Urinary bladder (tissue), 4 donors: ENCODE data around the gene RAF1. TPM values are rescaled to one million over a fixed set of nuclear protein-coding genes. Genes with fewer than 3 reads are reported as not detected.
"Not testable (repeated sequence)": the region's sequence is repeated elsewhere in the genome, so short reads cannot be mapped to it uniquely, and the experiment has no call there.

Experiments used
- DNase-seq: peaks from one replicate; pipeline ENCODE4 v3.0.0-alpha.2; 2015; ENCODE audit errors: extremely low spot score
- H3K27ac ChIP-seq: one replicate; pipeline ENCODE4 v1.5.1; 2013; ENCODE audit warnings: low read depth, mild to moderate bottlenecking, moderate library complexity
- H3K36me3 ChIP-seq: one replicate; pipeline ENCODE4 v1.6.1; 2013; ENCODE audit warnings: mild to moderate bottlenecking, moderate library complexity; ENCODE audit not compliant: insufficient read depth
- H3K4me1 ChIP-seq: one replicate; pipeline ENCODE4 v1.6.1; 2013; ENCODE audit warnings: mild to moderate bottlenecking, moderate library complexity; ENCODE audit not compliant: insufficient read depth
- H3K4me3 ChIP-seq: one replicate; pipeline ENCODE4 v1.5.1; 2013; ENCODE audit warnings: low read depth, low read length
- WGBS: extraction: QIAGEN DNeasy Blood & Tissue Kit; methylation state at CpG from one replicate; pipeline ENCODE4 v1.1.7; 2013; 5-methylcytosine and 5-hydroxymethylcytosine counted together
- polyA plus RNA-seq: library from polyadenylated mRNA; stranded (reverse); fragments of 200-250 nt; gene quantifications from one replicate; pipeline ENCODE4 v1.2.3, GENCODE V29; 2013
- total RNA-seq: library from RNA; depleted of rRNA; stranded (reverse); fragments of >200 nt; gene quantifications from one replicate; pipeline ENCODE4 v1.2.3, GENCODE V29; 2014
- donor health status: healthy with polysubstance abuse.
- donor health status: healthy.

Gene RAF1
- total and polyA plus RNA-seq, 2 donors = 69.5 to 107 TPM

DNA sequence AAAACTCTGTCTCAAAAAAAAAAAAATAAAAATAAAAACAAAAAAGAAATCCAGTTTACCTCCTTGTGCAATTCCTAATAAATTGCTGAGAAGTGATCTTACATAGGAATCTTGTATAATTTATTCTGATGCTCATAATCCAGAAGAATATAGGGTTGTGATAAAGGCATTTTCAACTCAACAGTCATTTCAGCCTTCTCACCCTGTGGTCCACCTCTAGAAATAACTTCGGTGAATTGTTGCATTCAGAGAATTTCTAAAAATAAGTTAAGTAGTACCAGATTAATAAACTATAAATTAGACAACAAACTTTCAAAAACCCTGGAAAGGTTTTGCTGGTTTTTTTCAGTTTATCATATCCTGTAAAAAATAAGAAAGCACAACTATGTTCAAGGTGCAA, 20.2 kb downstream of the RAF1 start:
- no peak for DNase-seq
- peaks cover 2% of the 10 kb centered on the region for H3K4me1 ChIP-seq
- no peaks in the 10 kb centered on the region for H3K36me3 ChIP-seq
- H3K4me3 ChIP-seq = no peak overlapping the region
- 1% methylated on average over 1 of the region's 1 CpG for whole genome bisulfite sequencing
- H3K27ac ChIP-seq = no peak overlapping the region

DNA sequence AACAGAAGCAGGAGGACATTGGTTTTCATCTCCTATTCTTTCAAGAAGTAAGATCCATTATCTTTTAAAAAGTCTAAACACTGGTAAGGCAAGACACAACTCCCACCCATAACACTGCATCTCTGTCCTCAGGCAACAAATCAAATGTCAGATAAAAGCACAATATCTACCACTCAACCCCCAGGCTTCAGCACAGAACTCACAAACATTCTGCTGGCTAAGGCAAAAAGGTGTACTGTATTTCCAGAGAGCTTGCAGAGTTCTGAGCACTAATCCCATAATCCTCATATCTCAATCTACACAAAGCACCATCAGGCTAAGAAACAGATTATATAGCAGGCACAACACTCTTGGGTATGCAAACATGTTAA, 20.9 kb downstream of the RAF1 start:
- H3K4me1 ChIP-seq = peaks cover 2% of the 10 kb centered on the region
- no peaks in the 10 kb centered on the region for H3K36me3 ChIP-seq
- no peak overlapping the region for H3K4me3 ChIP-seq
- H3K27ac ChIP-seq = no peak overlapping the region
- DNase-seq = no peak

DNA sequence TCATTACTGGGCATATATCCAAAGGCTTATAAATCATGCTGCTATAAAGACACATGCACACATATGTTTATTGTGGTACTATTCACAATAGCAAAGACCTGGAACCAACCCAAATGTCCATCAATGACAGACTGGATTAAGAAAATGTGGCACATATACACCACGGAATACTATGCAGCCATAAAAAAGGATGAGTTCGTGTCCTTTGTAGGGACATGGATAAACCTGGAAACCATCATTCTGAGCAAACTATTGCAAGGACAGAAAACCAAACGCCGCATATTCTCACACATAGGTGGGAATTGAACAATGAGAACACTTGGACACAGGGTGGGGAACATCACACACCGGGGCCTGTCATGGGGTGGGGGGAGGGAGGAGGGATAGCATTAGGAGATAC, 23.1 kb downstream of the RAF1 start:
- H3K4me1 ChIP-seq, H3K36me3 ChIP-seq, H3K27ac ChIP-seq, DNase-seq, H3K4me3 ChIP-seq: not testable (repeated sequence)
- WGBS = 95% methylated on average over 5 of the region's 5 CpGs

DNA sequence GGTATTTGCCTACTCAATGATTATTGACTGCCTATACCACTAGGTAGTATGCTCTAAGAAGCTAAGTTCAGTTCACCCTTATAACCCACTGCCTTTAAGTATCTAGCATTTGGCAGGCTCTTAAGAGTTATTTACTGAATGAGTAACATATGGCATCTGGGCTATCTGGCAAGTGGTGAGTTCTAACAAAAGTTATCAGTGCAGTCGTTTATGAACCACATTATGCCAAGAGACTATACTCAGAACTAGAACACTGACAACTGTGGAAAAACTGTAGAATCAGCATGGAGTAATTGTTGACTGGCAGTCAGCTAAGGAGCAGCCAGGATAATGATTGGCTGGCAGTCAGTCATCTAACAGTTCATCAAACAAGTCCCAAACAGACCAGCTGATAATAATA, 25.8 kb downstream of the RAF1 start:
- DNase-seq = no peak
- H3K36me3 ChIP-seq = no peaks in the 10 kb centered on the region
- H3K4me3 ChIP-seq = no peak overlapping the region
- H3K27ac ChIP-seq = no peak overlapping the region
- H3K4me1 ChIP-seq = no peaks in the 10 kb centered on the region
- WGBS = 11% methylated on average over 1 of the region's 1 CpG

DNA sequence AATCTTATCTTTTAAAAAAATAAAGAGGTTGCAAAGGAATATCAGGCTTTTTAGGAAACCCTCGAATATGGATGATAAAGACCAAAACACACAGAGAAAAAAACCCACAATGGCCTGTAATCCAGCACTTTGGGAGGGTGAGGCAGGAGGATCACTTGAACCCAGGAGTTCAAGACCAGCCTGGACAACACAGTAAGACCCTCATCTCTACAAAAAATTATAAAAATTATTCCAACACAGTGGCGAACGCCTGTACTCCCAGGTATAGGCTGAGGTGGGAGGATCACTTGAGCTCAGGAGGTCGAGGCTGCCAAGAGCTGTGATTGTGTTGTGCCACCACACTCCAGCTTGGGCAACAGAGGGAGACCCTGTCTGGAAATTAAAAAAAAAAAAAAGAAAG, 30.8 kb downstream of the RAF1 start:
- no peak for DNase-seq
- Histone ChIP-seq H3K4me1 (no peaks in the 10 kb centered on the region), H3K27ac (no peak overlapping the region), H3K4me3 (no peak overlapping the region), H3K36me3 (no peaks in the 10 kb centered on the region)
- 94% methylated on average over 4 of the region's 4 CpGs for WGBS

DNA sequence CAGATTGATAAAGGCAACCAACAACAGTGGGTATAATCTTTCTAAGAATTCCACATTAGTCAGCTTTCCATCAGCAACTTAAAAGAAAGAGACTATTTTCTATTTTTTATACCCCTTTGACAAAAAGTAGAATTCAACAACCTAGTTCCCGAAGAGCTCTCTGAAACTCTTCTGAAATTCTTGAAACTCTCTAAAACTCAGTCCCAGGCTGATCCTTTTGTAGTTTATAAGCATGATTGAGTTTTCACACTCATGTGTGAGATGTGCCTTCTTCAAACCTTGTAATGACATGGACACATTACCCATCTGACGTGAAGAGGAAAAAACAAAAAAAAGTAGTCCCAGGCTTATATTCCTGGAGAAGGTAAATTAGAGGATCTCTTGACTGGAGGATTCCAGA, 31.4 kb downstream of the RAF1 start:
- H3K4me3 ChIP-seq = no peak overlapping the region
- H3K36me3 ChIP-seq = no peaks in the 10 kb centered on the region
- DNase-seq = no peak
- 92% methylated on average over 2 of the region's 2 CpGs for WGBS
- no peaks in the 10 kb centered on the region for H3K4me1 ChIP-seq
- H3K27ac ChIP-seq = no peak overlapping the region

DNA sequence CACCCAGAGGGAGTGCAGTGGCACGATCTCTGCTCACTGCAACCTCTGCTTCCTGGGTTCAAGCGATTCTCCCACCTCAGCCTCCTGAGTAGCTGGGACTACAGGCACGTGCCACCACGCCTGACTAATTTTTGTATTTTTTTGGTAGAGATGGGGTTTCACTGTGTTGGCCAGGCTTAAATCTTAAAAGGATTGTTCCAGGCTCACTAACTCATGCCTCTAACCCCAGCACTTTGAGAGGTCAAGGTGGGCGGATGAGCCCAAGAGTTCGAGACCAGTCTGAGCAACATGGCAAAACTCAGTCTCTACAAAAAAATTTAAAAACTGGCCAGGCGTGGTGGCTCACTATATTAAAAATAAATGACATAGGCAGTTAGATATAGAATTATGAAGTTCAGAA, 33.1 kb downstream of the RAF1 start:
- WGBS = 95% methylated on average over 7 of the region's 7 CpGs
- DNase-seq, H3K27ac ChIP-seq, H3K36me3 ChIP-seq, H3K4me1 ChIP-seq, H3K4me3 ChIP-seq: not testable (repeated sequence)

DNA sequence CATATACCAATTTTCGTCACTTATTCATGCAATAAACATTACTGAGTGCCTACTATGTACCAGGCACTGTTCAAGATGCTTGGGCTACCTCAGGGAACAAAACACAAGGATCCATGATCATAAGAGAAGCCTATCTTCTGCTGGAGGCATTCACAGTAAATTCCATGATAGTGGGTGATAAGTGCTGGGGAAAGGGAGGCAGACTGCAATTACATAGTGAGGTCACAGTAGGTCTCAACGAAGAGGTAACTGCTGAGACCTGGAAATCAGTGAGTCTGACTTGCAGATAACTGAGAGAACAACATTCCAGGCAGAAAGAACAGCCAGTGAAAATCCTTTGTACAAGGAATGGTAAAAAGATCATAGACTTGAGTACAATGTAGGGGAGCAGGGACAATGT, 33.6 kb downstream of the RAF1 start:
- 79% methylated on average over 2 of the region's 2 CpGs for WGBS
- H3K27ac ChIP-seq = no peak overlapping the region

DNA sequence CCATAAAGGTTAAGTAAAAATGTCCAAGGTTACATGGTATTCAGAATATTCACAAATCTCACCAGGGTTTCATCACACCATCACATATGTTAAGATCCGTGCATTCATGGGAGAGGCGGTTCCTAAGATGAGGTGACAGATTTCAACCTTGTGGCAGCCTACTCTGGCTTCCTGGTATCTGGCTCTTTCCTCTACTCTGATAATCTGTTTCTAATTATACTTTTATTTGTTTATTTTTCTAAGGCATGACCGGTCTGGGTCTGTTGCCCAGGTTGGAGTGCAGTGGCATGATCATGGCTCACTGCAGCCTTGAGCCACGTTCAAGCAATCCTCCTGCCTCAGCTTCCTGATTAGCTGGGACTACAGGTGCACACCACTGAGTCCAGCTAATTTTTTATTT, 34.4 kb downstream of the RAF1 start:
- Histone ChIP-seq H3K4me1 (no peaks in the 10 kb centered on the region), H3K36me3 (no peaks in the 10 kb centered on the region), H3K27ac (no peak overlapping the region), H3K4me3 (no peak overlapping the region)
- 41% methylated on average over 4 of the region's 4 CpGs for WGBS
- DNase-seq = no peak

More for the DNA sequence above, 33.6 kb downstream of the RAF1 start:
- Histone ChIP-seq H3K36me3 (no peaks in the 10 kb centered on the region), H3K4me3 (no peak overlapping the region), H3K4me1 (no peaks in the 10 kb centered on the region)
- DNase-seq = no peak

DNA sequence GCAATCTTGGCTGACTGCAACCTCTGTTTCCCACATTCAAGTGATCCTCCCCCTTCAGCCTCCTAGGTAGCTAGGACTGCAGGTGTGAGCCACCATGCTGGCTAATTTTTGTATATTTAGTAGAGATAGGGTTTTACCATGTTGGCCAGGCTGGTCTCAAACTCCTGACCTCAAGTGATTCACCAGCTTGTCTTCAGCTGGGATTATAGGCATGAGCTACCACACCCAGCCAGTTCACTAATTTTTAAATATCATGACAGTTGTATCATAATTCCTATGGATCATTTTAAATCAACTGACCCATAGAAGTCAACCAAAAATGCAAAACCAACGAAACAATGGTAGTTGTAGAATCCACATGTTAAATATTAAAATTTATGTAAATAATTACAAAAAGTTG, 35.1 kb downstream of the RAF1 start:
- no peaks in the 10 kb centered on the region for H3K36me3 ChIP-seq
- H3K4me3 ChIP-seq = no peak overlapping the region
- no peaks in the 10 kb centered on the region for H3K4me1 ChIP-seq
- 84% methylated on average over 1 of the region's 1 CpG for WGBS
- no peak overlapping the region for H3K27ac ChIP-seq
- no peak for DNase-seq

DNA sequence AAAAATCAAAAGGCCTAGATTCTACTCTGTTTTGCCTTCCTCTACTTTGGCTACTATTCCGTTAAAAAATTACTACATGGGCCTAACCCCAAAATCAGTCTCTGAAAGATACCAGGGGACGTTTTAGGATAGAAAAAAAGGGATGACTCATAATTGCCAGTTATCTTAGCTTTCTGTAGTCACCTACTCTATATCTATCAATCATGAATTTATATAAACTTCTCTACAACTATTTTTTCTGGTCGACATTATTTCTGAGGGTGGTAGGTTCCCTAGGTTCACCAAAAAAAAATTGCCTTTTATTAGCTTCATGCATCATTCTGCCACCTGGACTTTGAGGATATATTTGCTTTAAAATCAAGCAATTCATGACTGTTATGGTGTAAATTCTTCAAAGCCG, 36.5 kb downstream of the RAF1 start:
- DNase-seq = no peak
- no peaks in the 10 kb centered on the region for H3K36me3 ChIP-seq
- no peaks in the 10 kb centered on the region for H3K4me1 ChIP-seq
- H3K27ac ChIP-seq = no peak overlapping the region
- WGBS = 46% methylated on average over 4 of the region's 4 CpGs
- H3K4me3 ChIP-seq = no peak overlapping the region

DNA sequence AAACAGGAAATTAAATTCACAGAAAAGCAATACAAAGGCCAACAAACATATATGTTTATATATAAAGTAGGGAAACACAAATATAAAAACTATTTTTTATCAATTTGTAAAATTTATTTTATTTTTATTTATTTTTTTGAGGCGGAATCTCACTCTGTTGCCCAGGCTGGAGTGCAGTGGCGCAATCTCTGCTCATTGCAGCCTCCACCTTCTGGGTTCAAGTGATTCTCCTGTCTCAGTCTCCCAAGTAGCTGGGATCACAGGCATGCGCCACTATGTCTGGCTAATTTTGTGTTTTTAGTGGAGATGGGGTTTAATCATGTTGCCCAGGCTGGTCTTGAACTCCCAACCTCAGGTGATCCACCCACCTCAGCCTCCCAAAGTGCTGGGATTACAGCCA, 39.0 kb downstream of the RAF1 start:
- not testable (repeated sequence) for H3K4me3 ChIP-seq, H3K4me1 ChIP-seq, H3K36me3 ChIP-seq, H3K27ac ChIP-seq, DNase-seq
- 97% methylated on average over 3 of the region's 3 CpGs for WGBS

DNA sequence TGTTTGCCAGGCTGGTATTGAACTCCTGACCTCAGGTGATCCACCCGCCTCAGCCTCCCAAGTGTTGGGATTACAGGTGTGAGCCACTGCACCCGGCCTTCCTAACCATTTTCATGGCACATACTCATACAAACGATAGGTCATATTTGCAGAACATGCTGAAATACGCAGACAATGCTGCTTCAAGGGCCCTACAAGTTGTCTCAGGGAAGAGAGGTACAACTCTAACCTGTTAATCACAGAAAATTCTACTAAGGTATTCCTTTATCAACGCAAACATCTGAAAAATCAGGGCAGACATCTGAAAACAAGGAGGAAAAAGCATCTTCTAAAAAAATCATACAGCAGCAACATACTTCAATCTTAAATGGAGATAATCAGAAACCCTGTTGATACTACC, 39.9 kb downstream of the RAF1 start:
- WGBS = 90% methylated on average over 5 of the region's 5 CpGs

DNA sequence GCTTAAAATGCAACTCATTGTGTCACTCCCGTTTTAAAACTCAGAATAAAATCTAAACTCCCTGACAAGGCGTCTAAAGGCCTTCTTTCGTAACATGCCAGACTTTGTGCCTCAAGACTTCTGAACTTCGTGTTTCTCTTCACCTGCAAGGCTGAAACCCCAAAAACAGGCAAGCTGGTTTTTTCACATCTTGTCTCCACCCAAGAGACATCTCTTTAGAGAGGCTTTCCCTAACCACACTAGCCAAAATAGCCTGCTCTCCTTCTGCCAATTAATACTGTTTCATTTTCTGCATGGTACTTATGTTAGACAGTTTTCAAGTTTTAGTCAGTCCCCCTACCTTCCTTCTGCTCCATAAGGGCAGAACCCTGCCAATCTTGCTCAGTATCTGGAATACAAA, 41.6 kb downstream of the RAF1 start:
- DNase-seq = no peak
- no peaks in the 10 kb centered on the region for H3K36me3 ChIP-seq
- 71% methylated on average over 4 of the region's 4 CpGs for WGBS
- H3K4me1 ChIP-seq = no peaks in the 10 kb centered on the region
- no peak overlapping the region for H3K27ac ChIP-seq
- H3K4me3 ChIP-seq = no peak overlapping the region

More for the DNA sequence above, 39.9 kb downstream of the RAF1 start:
- DNase-seq = no peak
- Histone ChIP-seq H3K4me3 (no peak overlapping the region), H3K27ac (no peak overlapping the region), H3K36me3 (no peaks in the 10 kb centered on the region), H3K4me1 (no peaks in the 10 kb centered on the region)

DNA sequence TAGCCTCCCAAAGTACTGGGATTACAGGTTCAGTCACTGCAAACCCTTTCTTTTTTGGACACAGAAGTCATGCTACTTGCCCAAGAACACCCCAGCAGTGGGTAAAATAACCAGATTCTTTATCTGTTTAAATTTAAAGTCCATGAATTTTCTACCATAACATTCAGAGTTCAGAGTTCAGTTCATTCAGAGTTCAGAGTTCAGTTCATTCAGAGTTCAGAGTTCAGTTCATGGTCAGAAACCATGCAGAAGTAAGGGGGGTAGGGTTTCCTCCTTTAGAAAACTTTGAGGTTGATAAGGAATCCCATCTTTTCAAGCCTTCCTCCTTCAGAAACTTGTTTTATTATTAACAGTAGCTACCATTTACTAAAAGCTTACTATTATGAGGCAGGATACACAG, 43.2 kb downstream of the RAF1 start:
- no peak overlapping the region for H3K27ac ChIP-seq
- no peak overlapping the region for H3K4me3 ChIP-seq
- H3K36me3 ChIP-seq = peaks cover 3% of the 10 kb centered on the region
- H3K4me1 ChIP-seq = no peaks in the 10 kb centered on the region
- no peak for DNase-seq
